Endothelial cell of umbilical vein (primary cell): Measurements from ENCODE around the gene HNRNPC. TPM values are rescaled to one million over a fixed set of nuclear protein-coding genes. Genes with fewer than 3 reads are reported as not detected.

Experiments used
- BruUV-seq: library from RNA; stranded (reverse); fragments of 400-500 nt; replicated peaks from 2 replicates; lab custom pipeline; 2021; lab: Mats Ljungman, UMichigan
- CTCF ChIA-PET: fragments of 300-600, 350-600 bp; sonication (Branson Sonifier 250); formaldehyde crosslinking; loops from one replicate; lab custom pipeline; 2021; ENCODE audit warnings: antibody characterized with exemption, inconsistent platforms; lab: Charles Lee
- POLR2A ChIA-PET: fragments of 300-600, 350-600 bp; sonication (Branson Sonifier 250); formaldehyde crosslinking; loops from one replicate; lab custom pipeline; 2021; ENCODE audit warnings: antibody characterized with exemption, inconsistent platforms; lab: Charles Lee
- DNase-seq: peaks from one replicate; pipeline ENCODE4 v3.0.0-alpha.2; 2011; ENCODE audit warnings: low read depth, low spot score
- FAIRE-seq: peaks from 2 replicates; lab custom pipeline; 2011; peaks lifted over from hg19 to GRCh38; lab: Jason Lieb, UNC
- H2AFZ ChIP-seq: 2 replicates; pipeline ENCODE4 v1.6.0; 2012; ENCODE audit warnings: low read depth, low read length, control low read depth, inconsistent platforms
- H3K27ac ChIP-seq: 2 replicates; pipeline ENCODE4 v1.5.1; 2011; ENCODE audit warnings: low read depth, mild to moderate bottlenecking, control low read depth, low read length, moderate library complexity; ENCODE audit not compliant: insufficient read depth
- H3K27me3 ChIP-seq, 2 experiments: 2 replicates each; pipeline versions ENCODE4 v1.6.0 to v1.6.1; 2011; ENCODE audit warnings: low read length in 2 of 2, mixed read lengths in 1 of 2; ENCODE audit not compliant: control insufficient read depth in 2 of 2, insufficient read depth in 2 of 2
- H3K36me3 ChIP-seq, 2 experiments: 2 replicates in 1 of 2; 3 replicates in 1 of 2; pipeline ENCODE4 v1.5.1; 2011; ENCODE audit warnings: low read length in 2 of 2, mild to moderate bottlenecking in 1 of 2, moderate library complexity in 1 of 2; ENCODE audit not compliant: control insufficient read depth in 2 of 2, insufficient read depth in 2 of 2; ENCODE audit errors: extremely low read depth in 1 of 2
- H3K4me1 ChIP-seq: 3 replicates; pipeline ENCODE4 v1.5.1; 2011; ENCODE audit warnings: mild to moderate bottlenecking, low read length; ENCODE audit not compliant: control insufficient read depth, insufficient read depth; ENCODE audit errors: extremely low read depth
- H3K4me2 ChIP-seq: 2 replicates; pipeline ENCODE4 v1.6.1; 2011; ENCODE audit warnings: low read length, control low read depth, mixed read lengths; ENCODE audit not compliant: insufficient read depth
- H3K4me3 ChIP-seq, 3 experiments: fragments of 200-600 bp in 1 of 3; sonication (generic), shearing (Covaris generic) in 1 of 3; replicated peaks in 1 of 3; 2 replicates each; pipeline ENCODE4 v1.5.1; 2011 to 2016; ENCODE audit warnings: control low read depth in 3 of 3, low read length in 3 of 3, mild to moderate bottlenecking in 2 of 3, inconsistent platforms in 1 of 3, low read depth in 1 of 3, moderate library complexity in 1 of 3; ENCODE audit not compliant: insufficient read depth in 1 of 3
- H3K79me2 ChIP-seq: 2 replicates; pipeline ENCODE4 v1.6.0; 2012; ENCODE audit warnings: low read length, inconsistent platforms; ENCODE audit not compliant: control insufficient read depth, insufficient read depth
- H3K9ac ChIP-seq: replicated peaks from 2 replicates; pipeline ENCODE3; 2011; ENCODE audit warnings: low read length, control low read depth; ENCODE audit not compliant: insufficient read depth; ENCODE audit errors: extremely low read depth
- H3K9me1 ChIP-seq: replicated peaks from 3 replicates; pipeline ENCODE4 v1.6.0; 2011; ENCODE audit warnings: mild to moderate bottlenecking, low read length; ENCODE audit not compliant: control insufficient read depth, insufficient read depth; ENCODE audit errors: extremely low read depth
- H3K9me3 ChIP-seq: replicated peaks from 2 replicates; pipeline ENCODE4 v1.5.1; 2012; ENCODE audit warnings: low read length, inconsistent platforms; ENCODE audit not compliant: control insufficient read depth, insufficient read depth
- H4K20me1 ChIP-seq: replicated peaks from 2 replicates; pipeline ENCODE3; 2011; ENCODE audit warnings: mild to moderate bottlenecking, low read length; ENCODE audit not compliant: control insufficient read depth, insufficient read depth; ENCODE audit errors: extremely low read depth
- EZH2 ChIP-seq: IDR thresholded peaks from 2 replicates; pipeline ENCODE4 v1.6.1; 2012; ENCODE audit warnings: borderline replicate concordance, low read depth, mild to moderate bottlenecking, moderate library complexity, low read length, inconsistent platforms; ENCODE audit not compliant: severe bottlenecking
- FOS ChIP-seq: IDR thresholded peaks from 2 replicates; pipeline ENCODE4 v1.6.1; 2011; ENCODE audit warnings: mild to moderate bottlenecking, low read length, moderate library complexity, borderline replicate concordance; ENCODE audit not compliant: insufficient read depth
- GATA2 ChIP-seq: IDR thresholded peaks from 2 replicates; pipeline ENCODE4 v1.7.0; 2011; ENCODE audit warnings: low read depth, mild to moderate bottlenecking, moderate library complexity, mixed read lengths, low read length; ENCODE audit not compliant: insufficient read length, insufficient read depth
- JUN ChIP-seq: IDR thresholded peaks from 2 replicates; pipeline ENCODE4 v1.6.1; 2011; ENCODE audit warnings: borderline replicate concordance, low read depth; ENCODE audit not compliant: insufficient read length, insufficient read depth
- MYC ChIP-seq: IDR thresholded peaks from one replicate; pipeline ENCODE4 v1.6.1; 2011; ENCODE audit warnings: mild to moderate bottlenecking, low read depth, low read length
- POLR2A ChIP-seq: IDR thresholded peaks from 2 replicates; pipeline ENCODE4 v1.6.1; 2012; ENCODE audit warnings: low read depth, mild to moderate bottlenecking, control low read depth, low read length
- POLR2AphosphoS5 ChIP-seq: IDR thresholded peaks from 2 replicates; pipeline ENCODE4 v1.6.1; 2012; ENCODE audit warnings: low read depth, mild to moderate bottlenecking, control low read depth, low read length, moderate library complexity; ENCODE audit not compliant: insufficient read depth
- dilution Hi-C: fragments of 300-500 bp; cut with MboI; formaldehyde crosslinking; loops from one replicate; pipeline ENCODE4 v1.15.0; 2019; ENCODE audit warnings: low sequenced_read_pairs; ENCODE audit not compliant: extremely low pct_ligation_motif_present
- intact Hi-C: fragments of 100-400 bp; cut with micrococcal nuclease; formaldehyde crosslinking; loops from one replicate; pipeline ENCODE4 v1.10.0; 2022
- polyA plus RNA-seq, 4 experiments: library from polyadenylated mRNA; depleted of rRNA in 3 of 4; stranded (reverse) in 3 of 4; unstranded in 1 of 4; fragments of >200 nt; gene quantifications; 2 replicates each; pipeline versions ENCODE4 v1.2.1 to v1.2.3, GENCODE V29; 2011 to 2012; ENCODE audit warnings: missing spikeins in 1 of 4
- total RNA-seq: library from RNA; stranded (reverse); gene quantifications from 2 replicates; pipeline ENCODE4 v1.2.3, GENCODE V29; 2021
- TF ChIP-seq, protein P1 (sequence below): IDR thresholded peaks from 2 replicates; pipeline ENCODE4 v1.6.1; 2011; ENCODE audit not compliant: insufficient read depth, insufficient read length
- TF ChIP-seq, protein P2 (sequence below), 2 donors: IDR thresholded peaks; 1 replicate in 1 of 2; 2 replicates in 1 of 2; pipeline ENCODE4 v1.5.1; 2011; ENCODE audit warnings: low read length in 2 of 2, mild to moderate bottlenecking in 2 of 2, moderate library complexity in 2 of 2, control low read depth in 1 of 2, inconsistent platforms in 1 of 2, low read depth in 1 of 2; ENCODE audit not compliant: insufficient read depth in 1 of 2; ENCODE audit errors: extremely low read depth in 1 of 2

The HNRNPC gene
- total and polyA plus RNA-seq, 2 donors (not counting 3 experiments of a cell fraction or from before 2014, with no cell fraction given): 531 to 674 TPM

DNA sequence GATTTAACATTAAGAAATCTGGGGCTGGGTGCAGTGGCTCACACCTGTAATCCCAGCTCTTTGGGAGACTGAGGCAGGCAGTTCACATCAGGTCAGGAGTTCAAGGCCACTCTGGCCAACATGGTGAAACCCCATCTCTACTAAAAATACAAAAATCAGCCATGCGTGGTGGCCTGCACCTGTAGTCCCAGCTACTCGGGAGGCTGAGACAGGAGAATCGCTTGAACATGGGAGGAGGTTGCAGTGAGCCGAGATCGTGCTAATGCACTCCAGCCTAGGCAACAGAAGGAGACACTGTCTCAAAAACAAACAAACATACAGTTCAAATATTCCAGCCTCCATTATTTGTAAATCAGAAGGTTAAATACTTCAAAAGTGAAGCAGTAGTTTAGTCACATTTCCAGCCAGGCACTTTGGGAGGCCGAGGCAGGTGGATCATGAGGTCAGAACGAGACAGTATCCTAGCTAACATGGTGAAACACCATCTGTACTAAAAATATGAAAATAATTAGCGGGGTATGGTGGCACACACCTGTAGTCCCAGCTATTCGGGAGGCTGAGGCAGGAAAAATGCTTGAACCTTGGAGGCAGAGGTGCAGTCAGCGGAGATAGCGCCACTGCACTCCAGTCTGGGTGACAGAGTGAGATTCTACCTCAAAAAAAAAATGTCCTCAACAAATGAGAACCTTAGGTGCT, 30.3 kb downstream of the HNRNPC start:
- TF ChIP-seq EZH2: no peak
- TF ChIP-seq MYC: no peak
- TF ChIP-seq, protein P1, sequence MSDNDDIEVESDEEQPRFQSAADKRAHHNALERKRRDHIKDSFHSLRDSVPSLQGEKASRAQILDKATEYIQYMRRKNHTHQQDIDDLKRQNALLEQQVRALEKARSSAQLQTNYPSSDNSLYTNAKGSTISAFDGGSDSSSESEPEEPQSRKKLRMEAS: no peak
- no peak for TF ChIP-seq POLR2AphosphoS5
- no peak for TF ChIP-seq JUN
- TF ChIP-seq FOS: no peak
- TF ChIP-seq, protein P2, sequence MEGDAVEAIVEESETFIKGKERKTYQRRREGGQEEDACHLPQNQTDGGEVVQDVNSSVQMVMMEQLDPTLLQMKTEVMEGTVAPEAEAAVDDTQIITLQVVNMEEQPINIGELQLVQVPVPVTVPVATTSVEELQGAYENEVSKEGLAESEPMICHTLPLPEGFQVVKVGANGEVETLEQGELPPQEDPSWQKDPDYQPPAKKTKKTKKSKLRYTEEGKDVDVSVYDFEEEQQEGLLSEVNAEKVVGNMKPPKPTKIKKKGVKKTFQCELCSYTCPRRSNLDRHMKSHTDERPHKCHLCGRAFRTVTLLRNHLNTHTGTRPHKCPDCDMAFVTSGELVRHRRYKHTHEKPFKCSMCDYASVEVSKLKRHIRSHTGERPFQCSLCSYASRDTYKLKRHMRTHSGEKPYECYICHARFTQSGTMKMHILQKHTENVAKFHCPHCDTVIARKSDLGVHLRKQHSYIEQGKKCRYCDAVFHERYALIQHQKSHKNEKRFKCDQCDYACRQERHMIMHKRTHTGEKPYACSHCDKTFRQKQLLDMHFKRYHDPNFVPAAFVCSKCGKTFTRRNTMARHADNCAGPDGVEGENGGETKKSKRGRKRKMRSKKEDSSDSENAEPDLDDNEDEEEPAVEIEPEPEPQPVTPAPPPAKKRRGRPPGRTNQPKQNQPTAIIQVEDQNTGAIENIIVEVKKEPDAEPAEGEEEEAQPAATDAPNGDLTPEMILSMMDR (IDR thresholded peaks at IDR 0.05; ENCODE audit: extremely low read depth in 1 of 2, insufficient read depth in 1 of 2, low read depth in 1 of 2, low read length in 2 of 2): no peak
- no peak for TF ChIP-seq POLR2A
- TF ChIP-seq GATA2: no peak
- CTCF ChIA-PET: interaction anchor here (0.7 kb wide), 1 partner anchor 134 kb away, joined by 3 read pairs; no protein-coding TSS in a partner anchor

More for the DNA sequence above, 30.3 kb downstream of the HNRNPC start:
- Histone ChIP-seq H3K36me3 (peaks cover 10 to 13% of the 10 kb centered on the region in 2 experiments), H3K9me1 (no peaks in the 10 kb centered on the region), H3K27ac (no peak overlapping the region), H3K4me2 (no peak overlapping the region), H3K79me2 (peaks cover 100% of the 10 kb centered on the region), H3K9ac (no peak overlapping the region), H3K4me3 (no peak overlapping the region), H3K9me3 (no peaks in the 10 kb centered on the region), H2AFZ (no peak overlapping the region), H3K27me3 (no peaks in the 10 kb centered on the region), H3K4me1 (no peaks in the 10 kb centered on the region), H4K20me1 (peaks cover 37% of the 10 kb centered on the region)
- BruUV-seq: no TSS peak
- dilution Hi-C loops: no loop called here
- POLR2A ChIA-PET: no interaction called here
- intact Hi-C loops: no loop called here
- DNase-seq (no peak), FAIRE-seq (no peak)
